ENCODE measurements around the gene ADGRA1.

GRCh38 chr10:133079836-133080682, 7.7 kb upstream of the ADGRA1 start:
- TF ChIP-seq POLR2A (IDR thresholded peaks at IDR 0.05): no peak
- TF ChIP-seq, protein P1, sequence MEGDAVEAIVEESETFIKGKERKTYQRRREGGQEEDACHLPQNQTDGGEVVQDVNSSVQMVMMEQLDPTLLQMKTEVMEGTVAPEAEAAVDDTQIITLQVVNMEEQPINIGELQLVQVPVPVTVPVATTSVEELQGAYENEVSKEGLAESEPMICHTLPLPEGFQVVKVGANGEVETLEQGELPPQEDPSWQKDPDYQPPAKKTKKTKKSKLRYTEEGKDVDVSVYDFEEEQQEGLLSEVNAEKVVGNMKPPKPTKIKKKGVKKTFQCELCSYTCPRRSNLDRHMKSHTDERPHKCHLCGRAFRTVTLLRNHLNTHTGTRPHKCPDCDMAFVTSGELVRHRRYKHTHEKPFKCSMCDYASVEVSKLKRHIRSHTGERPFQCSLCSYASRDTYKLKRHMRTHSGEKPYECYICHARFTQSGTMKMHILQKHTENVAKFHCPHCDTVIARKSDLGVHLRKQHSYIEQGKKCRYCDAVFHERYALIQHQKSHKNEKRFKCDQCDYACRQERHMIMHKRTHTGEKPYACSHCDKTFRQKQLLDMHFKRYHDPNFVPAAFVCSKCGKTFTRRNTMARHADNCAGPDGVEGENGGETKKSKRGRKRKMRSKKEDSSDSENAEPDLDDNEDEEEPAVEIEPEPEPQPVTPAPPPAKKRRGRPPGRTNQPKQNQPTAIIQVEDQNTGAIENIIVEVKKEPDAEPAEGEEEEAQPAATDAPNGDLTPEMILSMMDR (IDR thresholded peaks at IDR 0.05): no peak
